ENCODE measurements around the gene CELF1. TPM values are rescaled to one million over a fixed set of nuclear protein-coding genes. Genes with fewer than 3 reads are reported as not detected.
"Not testable (repeated sequence)": the region's sequence is repeated elsewhere in the genome, so short reads cannot be mapped to it uniquely, and the experiment has no call there.

Gene CELF1
- total RNA-seq, 1 donor from 2014 or later, result 82.2 TPM

GRCh38 chr11:47461876-47462275 is 91.1 kb downstream of the CELF1 start:
- Mint-ChIP-seq H3K27me3 (ENCODE audit: low read depth) (no peaks in the 10 kb centered on the region), H3K4me1 (ENCODE audit: low read depth) (peaks cover 21% of the 10 kb centered on the region), H3K36me3 (ENCODE audit: low read depth) (peaks cover 4% of the 10 kb centered on the region), H3K9me3 (ENCODE audit: low read depth) (no peaks in the 10 kb centered on the region), H3K27ac (ENCODE audit: unreplicated experiment) (no peak overlapping the region), H3K4me3 (ENCODE audit: unreplicated experiment) (no peak overlapping the region)
- peak; percentile 27 for DNase-seq (ENCODE audit: low spot score)
- no peak for TF ChIP-seq CTCF (IDR thresholded peaks at IDR 0.05)

- Mint-ChIP-seq H3K36me3 (ENCODE audit: low read depth) (peaks cover 4% of the 10 kb centered on the region), H3K4me3 (ENCODE audit: unreplicated experiment) (no peak overlapping the region), H3K27ac (ENCODE audit: unreplicated experiment) (no peak overlapping the region), H3K4me1 (ENCODE audit: low read depth) (peaks cover 10% of the 10 kb centered on the region), H3K27me3 (ENCODE audit: low read depth) (no peaks in the 10 kb centered on the region), H3K9me3 (ENCODE audit: low read depth) (no peaks in the 10 kb centered on the region)
- DNase-seq (ENCODE audit: low spot score), result no peak
- TF ChIP-seq CTCF (IDR thresholded peaks at IDR 0.05), result no peak
These were observed 92.2 kb downstream of the CELF1 start for GRCh38 chr11:47460571-47461235.

- not testable (repeated sequence) for H3K4me3 Mint-ChIP-seq (ENCODE audit: unreplicated experiment); H3K9me3 Mint-ChIP-seq (ENCODE audit: low read depth); H3K36me3 Mint-ChIP-seq (ENCODE audit: low read depth); H3K4me1 Mint-ChIP-seq (ENCODE audit: low read depth); H3K27me3 Mint-ChIP-seq (ENCODE audit: low read depth)
- peak; percentile 13 for DNase-seq (ENCODE audit: low spot score)
- H3K27ac Mint-ChIP-seq (ENCODE audit: unreplicated experiment), result peak overlapping the region; percentile 45
- TF ChIP-seq CTCF (IDR thresholded peaks at IDR 0.05), result peak; percentile 84
These were observed 98.7 kb downstream of the CELF1 start for GRCh38 chr11:47454258-47454671.

GRCh38 chr11:47453365-47453764 is 99.6 kb downstream of the CELF1 start:
- Mint-ChIP-seq H3K9me3 (ENCODE audit: low read depth) (no peaks in the 10 kb centered on the region), H3K4me1 (ENCODE audit: low read depth) (peaks cover 5% of the 10 kb centered on the region), H3K27ac (ENCODE audit: unreplicated experiment) (no peak overlapping the region), H3K36me3 (ENCODE audit: low read depth) (no peaks in the 10 kb centered on the region), H3K4me3 (ENCODE audit: unreplicated experiment) (no peak overlapping the region), H3K27me3 (ENCODE audit: low read depth) (no peaks in the 10 kb centered on the region)
- no peak for DNase-seq (ENCODE audit: low spot score)
- no peak for TF ChIP-seq CTCF (IDR thresholded peaks at IDR 0.05)

GRCh38 chr11:47451990-47452389 is 100.9 kb downstream of the CELF1 start:
- Mint-ChIP-seq H3K36me3 (ENCODE audit: low read depth) (no peaks in the 10 kb centered on the region), H3K27ac (ENCODE audit: unreplicated experiment) (no peak overlapping the region), H3K9me3 (ENCODE audit: low read depth) (no peaks in the 10 kb centered on the region), H3K4me1 (ENCODE audit: low read depth) (peaks cover 5% of the 10 kb centered on the region), H3K27me3 (ENCODE audit: low read depth) (no peaks in the 10 kb centered on the region), H3K4me3 (ENCODE audit: unreplicated experiment) (no peak overlapping the region)
- DNase-seq (ENCODE audit: low spot score), result no peak
- no peak for TF ChIP-seq CTCF (IDR thresholded peaks at IDR 0.05)
